Kidney epithelial cell (primary cell): ENCODE measurements around the gene TMEM255B. TPM values are rescaled to one million over a fixed set of nuclear protein-coding genes. Genes with fewer than 3 reads are reported as not detected.

Experiments used
- DNase-seq: peaks from one replicate; pipeline ENCODE4 v3.0.0-alpha.2; 2010; ENCODE audit warnings: low read depth
- H3K27me3 ChIP-seq: 2 replicates; pipeline ENCODE4 v1.6.0; 2011; ENCODE audit warnings: low read length; ENCODE audit not compliant: control insufficient read depth, insufficient read depth
- H3K36me3 ChIP-seq: 2 replicates; pipeline ENCODE4 v1.5.1; 2011; ENCODE audit warnings: low read length; ENCODE audit not compliant: control insufficient read depth, insufficient read depth
- H3K4me3 ChIP-seq: 2 replicates; pipeline ENCODE4 v1.5.1; 2011; ENCODE audit warnings: low read depth, mild to moderate bottlenecking, control low read depth, low read length
- CTCF ChIP-seq: IDR thresholded peaks from 2 replicates; pipeline ENCODE4 v1.5.1; 2011; ENCODE audit warnings: mild to moderate bottlenecking, moderate library complexity, low read length, control low read depth, inconsistent platforms; ENCODE audit not compliant: insufficient read depth, poor library complexity, severe bottlenecking
- total RNA-seq: library from RNA; depleted of rRNA; stranded (reverse); fragments of >200 nt; gene quantifications from 2 replicates; pipeline ENCODE4 v1.2.3, GENCODE V29; 2015

Gene TMEM255B
- total RNA-seq, 1 donor from 2014 or later, result 11.4 TPM

GRCh38 chr13:113846636-113847318 lies 87.8 kb downstream of the TMEM255B start:
- Histone ChIP-seq H3K4me3 (no peak overlapping the region), H3K27me3 (no peaks in the 10 kb centered on the region), H3K36me3 (no peaks in the 10 kb centered on the region)
- no peak for TF ChIP-seq CTCF
- DNase-seq, result no peak

DNA sequence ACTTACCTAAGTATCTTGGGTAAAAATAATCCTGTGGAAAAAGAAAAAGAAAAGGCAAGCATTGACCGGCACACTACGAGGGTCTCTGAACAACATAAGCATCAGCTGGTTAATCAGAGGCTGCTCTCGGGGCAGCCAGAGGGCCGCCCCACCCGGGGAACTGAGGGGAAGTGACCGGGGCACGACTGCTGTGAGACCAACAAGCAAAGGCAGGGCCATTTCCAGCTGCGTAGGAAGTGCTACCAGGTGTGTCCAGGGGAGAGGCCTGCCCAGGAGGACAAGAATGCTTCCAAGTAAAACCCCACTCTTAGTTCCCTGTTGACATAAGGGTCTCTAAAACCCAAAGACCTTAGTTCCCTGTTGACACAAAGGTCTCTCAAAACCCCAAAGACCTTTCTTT lies 89.0 kb downstream of the TMEM255B start:
- no peaks in the 10 kb centered on the region for H3K36me3 ChIP-seq
- no peak for TF ChIP-seq CTCF
- no peaks in the 10 kb centered on the region for H3K27me3 ChIP-seq
- DNase-seq, result no peak
- H3K4me3 ChIP-seq, result no peak overlapping the region

- H3K4me3 ChIP-seq, result no peak overlapping the region
Measured at GRCh38 chr13:113848431-113849260, 89.6 kb downstream of the TMEM255B start.

GRCh38 chr13:113849546-113849945 lies 90.5 kb downstream of the TMEM255B start:
- Histone ChIP-seq H3K36me3 (no peaks in the 10 kb centered on the region), H3K27me3 (no peaks in the 10 kb centered on the region), H3K4me3 (no peak overlapping the region)
- TF ChIP-seq CTCF, result no peak
- no peak for DNase-seq

More at GRCh38 chr13:113848431-113849260, 89.6 kb downstream of the TMEM255B start:
- Histone ChIP-seq H3K36me3 (no peaks in the 10 kb centered on the region), H3K27me3 (no peaks in the 10 kb centered on the region)
- DNase-seq, result no peak
- no peak for TF ChIP-seq CTCF

DNA sequence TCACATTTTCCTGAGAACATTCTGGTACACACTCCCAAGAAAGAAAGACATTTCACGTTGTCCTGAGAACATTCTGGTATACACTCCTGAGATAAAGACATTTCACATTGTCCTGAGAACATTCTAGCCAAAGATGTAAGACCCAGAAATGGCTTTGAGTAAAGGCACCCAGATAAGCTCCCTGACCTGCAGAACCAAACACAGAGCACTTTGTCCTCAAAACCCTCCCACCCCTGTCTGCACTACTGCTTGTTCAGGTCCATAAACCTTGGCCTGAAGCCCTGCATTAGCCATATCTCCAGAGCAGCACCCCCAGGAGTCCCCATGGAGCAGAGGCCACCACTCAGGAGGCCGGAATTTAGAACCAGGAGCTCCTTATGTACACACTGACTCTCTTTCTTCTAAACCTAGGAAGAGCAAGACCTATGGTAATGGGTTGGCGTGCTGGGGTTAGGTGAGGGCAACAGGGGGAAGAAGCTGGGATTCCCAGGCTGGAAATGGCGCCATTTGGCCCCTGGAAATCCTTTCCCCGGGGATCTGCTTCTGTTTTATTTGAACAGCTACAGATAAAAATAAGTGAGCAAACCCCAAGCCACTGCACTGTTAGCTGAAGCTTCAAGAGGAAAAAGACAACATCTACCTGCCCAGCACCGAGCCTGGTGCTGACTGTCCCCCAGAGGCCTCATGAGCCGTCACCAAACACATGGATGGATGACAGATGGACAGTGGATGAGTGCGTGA lies 91.1 kb downstream of the TMEM255B start:
- H3K27me3 ChIP-seq, result no peaks in the 10 kb centered on the region
- no peak for DNase-seq
- no peak overlapping the region for H3K4me3 ChIP-seq
- TF ChIP-seq CTCF, result no peak
- no peaks in the 10 kb centered on the region for H3K36me3 ChIP-seq
